GM21526 (cell line): ENCODE data around the gene MTCL1.

Source experiments
- ATAC-seq: cut with Tn5 transposase; IDR thresholded peaks from one replicate; pipeline ENCODE4 v1.9.1; 2021; ENCODE audit warnings: moderate library complexity; ENCODE audit not compliant: unreplicated experiment, low FRiP score

The MTCL1 gene

DNA sequence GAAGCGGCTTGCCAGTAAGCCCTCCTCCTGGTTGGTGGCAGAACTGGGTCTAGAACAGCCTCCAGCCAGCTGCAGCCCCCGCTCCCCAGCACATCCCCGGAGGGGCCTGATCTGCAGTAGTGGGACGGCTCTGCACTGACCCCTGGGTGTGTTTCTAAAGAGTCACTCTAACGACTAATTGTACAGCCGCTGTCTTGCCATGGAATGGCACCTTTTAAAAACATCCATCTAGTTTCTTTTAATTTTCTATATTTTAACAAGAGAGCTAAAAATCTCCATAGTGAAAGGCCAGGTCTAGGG lies 82.0 kb downstream of the MTCL1 start:
- ATAC-seq, result no peak

DNA sequence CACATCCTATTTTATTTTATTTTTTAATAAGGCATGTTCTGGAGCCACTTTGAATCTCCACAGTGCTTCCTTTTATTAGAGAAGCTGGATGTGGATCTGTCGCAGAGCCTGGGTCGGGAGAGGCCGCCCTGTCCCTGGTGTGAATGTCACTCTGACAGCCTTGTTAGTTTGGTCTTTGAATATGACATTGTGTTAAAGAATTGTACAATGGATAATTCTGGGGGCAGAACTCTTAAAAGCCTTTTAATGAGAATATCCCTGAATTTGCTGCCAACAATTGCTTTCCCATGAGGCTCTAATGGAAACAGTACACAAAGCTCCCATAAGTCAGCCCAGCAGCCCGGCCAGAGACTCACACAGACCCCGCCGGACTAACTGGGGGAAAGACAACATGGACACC lies 82.4 kb downstream of the MTCL1 start:
- no peak for ATAC-seq

DNA sequence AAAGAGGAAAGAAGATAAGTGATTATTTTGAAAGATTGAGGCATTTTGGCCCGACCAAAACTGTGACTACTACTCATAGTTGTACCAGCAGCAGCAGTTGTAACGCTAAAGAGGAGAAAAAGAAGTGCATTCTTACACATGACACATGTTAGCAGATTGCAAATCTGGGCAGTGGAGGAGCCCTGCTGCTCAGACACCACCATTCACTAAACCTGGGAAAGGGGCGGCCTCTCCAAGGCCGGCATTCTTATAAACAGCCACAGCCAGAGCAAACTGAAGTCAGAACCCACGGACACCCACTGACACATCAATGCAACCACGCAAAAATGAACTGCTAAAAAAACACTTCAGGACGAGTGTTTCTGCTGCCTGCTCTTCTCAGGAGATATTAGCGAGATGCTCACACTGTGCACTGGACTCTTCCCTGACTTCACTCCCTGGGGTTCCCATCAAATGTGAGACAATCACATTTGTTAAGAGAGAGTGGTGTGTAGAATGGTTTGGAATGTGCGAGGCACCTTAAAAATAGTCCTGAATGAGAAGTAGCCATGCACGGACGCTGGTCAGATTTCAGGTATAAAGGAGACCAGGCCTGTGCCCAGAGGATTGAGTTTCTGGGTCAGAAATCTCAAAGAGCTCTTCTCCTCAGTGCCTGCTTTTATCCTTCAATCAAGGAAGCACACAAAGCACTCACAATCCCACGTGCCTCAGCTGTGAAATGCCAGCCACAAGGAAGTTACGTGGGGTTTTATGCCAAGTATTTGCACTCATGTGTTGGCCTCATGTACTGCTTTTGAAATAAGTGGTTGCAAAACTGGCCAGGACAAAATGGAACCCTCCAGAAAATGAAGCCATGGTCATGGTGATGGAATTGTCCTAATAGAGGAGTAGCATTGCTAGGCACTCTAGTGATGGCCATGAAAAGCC lies 83.4 kb downstream of the MTCL1 start:
- ATAC-seq, result no peak

DNA sequence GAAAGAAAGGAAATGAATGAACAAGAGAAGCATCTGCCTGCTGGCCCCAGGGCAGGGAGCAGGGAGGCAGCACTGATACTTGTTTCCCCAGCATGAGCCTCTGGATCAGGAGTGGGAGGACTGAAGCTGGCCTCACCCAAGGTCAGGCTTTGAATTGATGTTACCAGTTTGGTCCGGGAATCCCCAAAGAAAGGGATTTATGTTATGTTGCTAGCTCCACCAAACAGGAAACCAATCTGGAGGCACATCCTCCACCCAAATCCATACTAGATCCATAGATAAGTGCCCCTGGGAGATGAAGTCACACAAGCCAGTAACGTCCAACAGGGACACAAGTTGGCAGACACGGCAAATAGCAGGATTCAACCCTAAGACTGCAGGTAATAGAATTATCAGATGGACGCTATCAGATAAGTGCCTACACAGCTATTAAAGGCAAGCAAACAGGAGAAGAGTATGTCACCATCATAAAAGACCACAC lies 85.9 kb downstream of the MTCL1 start:
- no peak for ATAC-seq

DNA sequence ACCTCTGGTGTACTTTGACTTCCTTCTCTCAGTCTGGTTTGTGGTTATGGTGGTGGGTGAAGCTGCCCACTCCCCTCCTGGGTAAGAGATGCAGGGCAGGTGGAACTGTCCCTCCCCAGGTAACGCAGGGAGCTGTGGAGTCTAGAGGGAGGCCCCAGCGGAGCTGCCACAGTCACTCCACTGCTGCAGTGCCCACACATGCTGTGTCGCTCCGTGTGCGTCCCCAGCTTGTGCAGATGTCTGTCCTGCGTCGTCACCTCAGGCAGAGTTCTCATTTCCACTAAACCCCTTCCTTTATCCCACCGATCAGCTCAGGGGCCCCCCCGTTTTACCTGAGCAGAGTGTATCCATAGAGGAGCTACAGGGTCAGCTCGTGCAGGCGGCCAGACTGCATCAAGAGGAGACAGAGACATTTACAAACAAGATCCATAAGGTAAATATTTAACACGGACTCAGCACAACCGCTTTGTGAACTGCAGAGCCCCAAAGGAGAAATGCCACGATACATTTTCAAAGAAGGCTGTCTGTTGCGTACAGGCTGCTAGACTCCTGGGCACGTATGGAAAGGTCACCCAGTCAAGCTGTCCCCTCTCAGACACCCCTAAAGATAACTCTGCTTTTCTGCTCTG lies 87.4 kb downstream of the MTCL1 start:
- ATAC-seq, result no peak

DNA sequence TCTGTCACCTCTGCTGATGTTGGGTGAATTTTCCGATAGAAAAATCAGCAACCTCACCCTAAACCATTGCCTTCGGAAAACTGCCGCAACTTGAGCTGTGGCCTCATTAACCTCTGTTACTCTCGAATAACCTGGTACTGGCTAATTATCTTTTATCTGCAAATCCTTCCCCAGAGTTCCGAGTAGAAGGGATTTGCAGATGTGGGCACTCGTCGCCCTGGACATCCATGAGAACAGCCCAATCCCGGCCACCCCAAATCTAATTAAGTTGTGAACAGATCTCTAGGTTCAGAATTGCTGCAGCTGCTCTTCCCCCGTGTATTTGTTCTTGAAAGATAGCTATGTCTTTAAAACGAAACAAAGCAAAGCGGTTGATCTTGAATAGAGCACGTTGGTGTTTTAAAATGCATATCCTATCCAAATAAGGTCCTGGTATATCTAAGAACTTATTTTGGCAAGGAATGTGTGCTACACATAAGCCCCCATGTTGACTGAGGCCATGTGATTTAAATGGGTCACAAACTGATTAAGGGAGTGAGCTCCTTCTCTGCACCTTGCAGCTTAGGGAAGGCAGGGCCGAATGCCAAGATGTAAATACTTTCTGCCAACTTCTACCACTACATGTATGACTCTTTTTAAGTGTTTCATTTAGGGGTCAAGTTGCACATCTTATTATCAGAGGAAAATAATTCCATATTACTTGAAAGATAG lies 88.2 kb downstream of the MTCL1 start:
- ATAC-seq, result no peak

DNA sequence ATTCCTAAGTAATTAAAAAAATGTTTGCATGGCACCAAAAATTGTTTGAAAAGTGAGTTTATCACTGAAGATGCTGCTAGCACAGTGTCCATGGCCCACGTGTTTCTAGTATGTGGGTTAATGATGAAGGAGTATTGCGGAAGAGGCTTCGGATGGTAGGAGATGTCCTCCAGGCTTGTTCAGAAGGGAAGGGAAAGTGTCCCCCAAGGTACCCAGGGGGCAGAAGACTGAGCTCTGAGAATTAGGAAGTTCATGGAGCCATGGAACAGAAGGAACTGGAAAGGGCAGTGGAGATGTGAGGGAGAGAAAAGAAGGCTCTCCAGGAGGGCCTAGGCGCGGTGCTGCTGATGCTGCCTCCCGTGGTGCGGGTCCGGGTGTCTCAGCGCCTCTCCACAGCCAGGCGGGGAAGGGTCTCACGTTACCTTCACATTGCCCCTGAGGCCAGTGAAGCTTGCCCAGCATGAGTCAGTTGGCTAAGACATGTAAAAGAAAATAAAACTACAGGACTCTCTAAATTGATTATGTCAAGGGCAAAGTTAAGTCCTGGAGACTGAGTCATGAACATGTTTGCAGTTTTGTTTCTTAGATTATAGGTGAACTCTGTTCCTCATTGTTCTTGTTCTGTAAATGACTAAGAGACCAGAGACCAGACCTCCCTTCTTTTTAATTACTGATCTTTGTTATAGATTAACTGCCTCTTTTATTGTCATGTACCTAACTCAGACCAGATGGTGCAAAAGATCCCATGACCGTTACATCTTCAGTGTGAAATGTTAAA lies 89.0 kb downstream of the MTCL1 start:
- ATAC-seq, result no peak

DNA sequence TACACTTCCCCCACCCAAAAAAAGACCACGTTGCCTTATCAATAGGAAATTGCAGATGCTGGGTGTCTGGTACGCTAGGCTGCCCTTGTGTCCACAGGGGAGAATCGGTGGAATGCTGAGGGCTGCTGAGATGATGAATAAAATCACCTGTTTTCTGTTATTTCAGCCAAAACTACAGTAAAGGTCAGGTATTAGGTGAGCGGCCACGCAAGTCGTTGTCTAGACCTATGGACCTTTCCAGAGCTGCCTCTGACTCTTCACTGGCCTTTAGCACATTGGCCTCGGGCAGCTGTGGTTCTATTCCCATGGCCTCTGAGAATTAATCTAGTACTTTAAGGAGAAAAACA lies 89.6 kb downstream of the MTCL1 start:
- no peak for ATAC-seq

DNA sequence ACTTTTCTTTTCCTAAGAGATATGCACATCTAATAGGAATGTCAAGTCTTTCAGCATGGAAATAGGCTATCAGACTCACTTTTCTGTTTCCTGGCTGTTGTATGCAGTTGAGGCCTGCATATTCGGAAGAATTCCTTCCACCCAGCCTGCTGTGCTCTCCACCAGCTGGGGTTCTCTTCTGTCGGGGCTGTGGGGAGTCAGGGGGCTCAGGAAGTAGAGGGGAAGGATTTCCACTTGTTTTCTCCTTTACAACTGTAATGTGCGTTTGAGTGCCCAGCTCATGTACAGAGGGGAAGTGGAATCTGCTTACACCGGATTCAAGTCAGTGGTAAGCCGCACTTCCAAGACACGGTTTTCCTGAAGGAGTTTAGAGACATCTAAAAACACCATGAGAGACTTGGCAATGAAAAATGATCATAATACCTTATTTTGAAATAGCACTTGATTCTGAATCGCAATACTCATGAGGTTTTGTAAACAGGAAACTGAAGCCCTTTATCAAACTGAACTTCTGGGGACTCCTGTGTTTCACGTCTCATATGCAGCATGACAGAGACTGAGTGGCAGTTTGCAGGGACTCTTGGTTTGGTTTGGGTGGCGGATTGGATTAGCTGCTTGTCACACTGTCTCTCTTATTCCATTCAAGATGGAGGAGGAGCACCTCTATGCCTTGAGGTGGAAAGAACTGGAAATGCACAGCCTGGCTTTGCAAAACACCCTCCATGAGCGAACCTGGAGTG lies 90.4 kb downstream of the MTCL1 start:
- no peak for ATAC-seq

DNA sequence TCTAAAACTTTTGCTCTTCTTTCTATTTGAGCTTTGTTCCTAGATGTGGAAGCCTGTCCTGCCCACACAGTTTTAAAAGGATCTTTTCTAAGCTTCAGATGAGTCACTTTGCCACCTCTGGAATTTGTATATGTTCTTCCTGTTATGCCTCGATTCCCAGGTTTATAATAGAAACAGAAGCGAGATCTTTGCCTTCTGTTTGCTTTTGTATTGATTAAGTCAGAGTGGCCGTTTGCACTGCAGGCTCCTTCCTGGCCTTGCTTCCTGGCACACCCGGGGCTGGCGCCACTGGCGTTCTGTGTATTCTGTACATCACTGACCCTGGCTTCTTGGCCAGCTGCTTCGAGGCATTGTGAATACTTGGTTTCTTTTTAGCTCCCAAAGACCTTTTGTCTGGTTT lies 91.8 kb downstream of the MTCL1 start:
- ATAC-seq, result no peak

DNA sequence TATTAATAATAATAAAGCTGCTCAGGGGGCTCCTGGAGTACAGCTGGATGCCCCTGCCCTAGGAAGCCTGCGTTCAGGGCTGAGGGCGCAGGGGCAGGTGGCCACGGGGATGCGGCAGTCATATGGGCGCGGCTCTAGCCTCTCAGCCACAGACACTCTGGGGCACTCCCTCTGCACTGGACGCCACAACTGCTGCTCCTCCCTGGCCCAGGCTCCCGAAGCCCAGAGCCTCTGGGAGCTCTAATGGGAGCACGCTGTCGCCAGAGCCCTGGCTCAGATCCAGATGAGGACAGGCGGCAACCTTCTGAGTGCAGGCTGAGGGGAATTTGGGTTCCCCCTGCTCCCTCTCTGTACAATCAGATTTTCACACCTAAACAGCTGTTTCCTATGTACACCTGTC lies 93.6 kb downstream of the MTCL1 start:
- ATAC-seq, result no peak

DNA sequence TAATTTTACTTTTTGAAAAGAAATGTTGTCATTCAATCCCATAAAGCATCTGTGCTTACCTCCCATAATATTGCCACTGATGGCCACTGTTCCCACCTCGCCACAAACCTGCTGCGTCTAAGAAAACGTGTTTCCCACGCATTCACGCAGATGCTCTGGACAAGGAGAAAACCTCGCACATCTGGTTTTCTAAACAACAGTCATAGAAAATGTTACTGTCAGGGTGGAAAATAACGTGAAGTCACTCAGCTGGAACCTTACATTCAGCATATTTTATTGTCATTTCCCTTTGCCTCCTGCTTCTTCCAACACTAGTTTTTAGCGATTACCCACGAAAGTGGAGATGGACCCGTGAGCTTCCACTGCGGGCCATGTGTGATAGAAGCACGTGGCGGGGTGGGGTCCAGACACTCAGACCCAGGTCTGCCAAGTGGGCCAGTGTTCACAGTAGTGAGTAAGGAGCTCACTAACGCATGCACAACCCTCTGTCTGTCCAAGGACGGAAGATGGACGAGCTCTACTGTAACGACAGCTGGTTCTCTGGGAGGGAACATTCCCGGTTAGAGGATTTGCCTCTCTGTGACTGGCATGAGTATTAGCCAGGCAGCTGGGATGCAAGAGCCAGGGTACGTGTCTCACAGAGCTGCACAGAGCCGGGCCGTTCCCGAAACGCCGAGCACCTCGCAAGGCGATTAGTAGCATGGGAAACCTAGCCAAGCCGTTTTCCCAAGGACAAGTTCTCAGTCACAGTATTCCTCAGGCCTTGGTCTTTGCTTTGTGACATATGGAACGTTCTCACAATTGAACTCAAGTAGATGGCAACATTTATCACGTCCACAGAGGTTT lies 94.5 kb downstream of the MTCL1 start:
- ATAC-seq, result no peak

DNA sequence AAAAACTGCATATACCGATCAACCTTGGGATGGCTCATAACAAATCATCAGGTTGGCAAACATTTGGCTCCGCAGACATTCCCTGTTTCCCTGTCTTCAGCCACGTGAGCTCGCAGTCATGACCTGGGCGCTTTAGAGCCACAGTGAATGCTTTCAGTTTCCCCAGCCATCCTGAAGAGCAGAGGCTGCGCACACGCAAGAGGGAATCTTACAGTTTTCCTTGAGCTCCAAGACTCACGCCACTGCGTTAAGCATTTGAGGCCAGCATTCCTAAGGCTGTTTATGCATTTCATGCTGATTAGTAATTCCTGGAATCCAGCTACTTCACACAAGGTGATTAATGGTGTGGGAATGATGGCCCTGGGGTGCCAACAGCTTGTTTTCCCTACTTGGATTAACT lies 95.1 kb downstream of the MTCL1 start:
- no peak for ATAC-seq

DNA sequence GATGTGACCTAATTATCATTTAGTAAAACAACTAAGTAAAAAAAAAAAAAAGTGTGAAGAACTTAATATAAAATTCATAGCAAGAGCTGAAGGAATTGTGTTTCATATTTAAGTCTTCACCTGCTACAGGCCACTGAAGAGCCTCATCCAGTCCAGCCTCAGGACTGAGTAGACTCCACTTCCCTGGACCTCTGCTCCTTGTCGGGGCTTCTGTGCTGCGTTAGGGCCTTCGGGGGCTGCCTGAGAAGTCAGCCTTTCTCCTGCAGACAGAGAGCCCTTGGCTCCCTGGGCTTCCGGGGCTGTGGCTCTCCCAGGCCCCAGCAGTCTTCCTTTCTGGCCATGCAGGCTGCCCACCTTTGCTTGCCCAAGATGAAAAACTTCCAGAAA lies 95.5 kb downstream of the MTCL1 start:
- no peak for ATAC-seq

DNA sequence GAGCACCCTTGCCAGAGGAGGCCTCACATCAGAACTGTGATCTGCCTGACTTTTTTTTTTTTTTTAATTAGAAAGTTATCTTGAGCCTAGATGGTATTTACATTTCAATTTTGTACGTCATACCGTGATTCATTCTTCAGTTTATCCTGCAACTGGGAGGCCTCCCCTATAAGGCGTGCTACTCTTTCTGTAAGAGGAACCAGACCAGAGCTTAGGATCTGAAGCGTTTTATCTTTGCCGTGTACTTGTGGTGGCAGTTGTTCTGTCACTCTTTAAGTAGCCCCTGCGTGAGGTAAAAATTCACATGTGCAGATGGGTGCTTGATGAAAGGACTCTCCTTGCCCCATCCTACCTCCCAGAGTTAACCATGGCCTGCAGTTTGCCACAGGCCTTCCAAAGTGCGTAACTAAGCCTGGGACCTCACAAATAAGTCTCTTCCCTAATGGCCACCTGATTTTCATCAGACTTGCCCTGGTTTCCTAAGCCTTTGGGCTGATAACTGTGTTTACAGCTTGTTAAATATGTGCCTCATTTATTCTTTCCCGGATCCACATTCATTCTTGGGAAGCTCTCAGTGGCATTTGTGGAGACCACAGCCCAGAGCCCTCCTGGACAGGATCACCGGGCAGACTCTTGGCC lies 96.0 kb downstream of the MTCL1 start:
- ATAC-seq, result no peak

DNA sequence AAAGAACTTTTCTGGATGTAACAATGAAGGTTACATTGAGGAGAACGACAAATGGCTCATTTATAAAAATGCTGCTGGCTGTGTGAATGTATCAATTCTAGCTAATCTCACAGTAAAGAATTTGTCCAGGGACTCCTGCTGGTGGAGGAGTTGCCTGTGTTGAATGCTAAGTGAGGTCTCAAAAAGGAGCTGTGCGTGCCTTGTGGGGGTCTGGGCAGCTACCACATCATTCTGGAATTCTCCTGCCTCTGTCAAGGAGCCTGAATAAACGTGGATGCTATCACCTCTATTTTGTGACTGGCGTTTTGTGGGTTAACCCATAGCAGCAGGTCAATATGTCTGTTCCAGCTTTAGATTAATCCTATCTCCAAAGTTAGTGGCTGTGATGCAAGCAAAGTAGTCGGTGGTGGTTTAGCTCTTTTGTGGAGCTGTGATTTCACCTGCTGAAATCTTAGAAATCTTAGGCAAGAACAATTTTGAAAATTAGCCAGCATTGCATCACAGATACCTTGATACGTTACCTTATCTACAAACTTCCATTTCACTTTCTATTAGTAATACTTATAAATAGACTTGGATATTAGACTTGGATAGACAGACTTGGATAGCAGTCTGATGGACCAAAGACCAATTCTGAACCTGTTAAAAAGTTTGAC lies 96.8 kb downstream of the MTCL1 start:
- ATAC-seq, result no peak

DNA sequence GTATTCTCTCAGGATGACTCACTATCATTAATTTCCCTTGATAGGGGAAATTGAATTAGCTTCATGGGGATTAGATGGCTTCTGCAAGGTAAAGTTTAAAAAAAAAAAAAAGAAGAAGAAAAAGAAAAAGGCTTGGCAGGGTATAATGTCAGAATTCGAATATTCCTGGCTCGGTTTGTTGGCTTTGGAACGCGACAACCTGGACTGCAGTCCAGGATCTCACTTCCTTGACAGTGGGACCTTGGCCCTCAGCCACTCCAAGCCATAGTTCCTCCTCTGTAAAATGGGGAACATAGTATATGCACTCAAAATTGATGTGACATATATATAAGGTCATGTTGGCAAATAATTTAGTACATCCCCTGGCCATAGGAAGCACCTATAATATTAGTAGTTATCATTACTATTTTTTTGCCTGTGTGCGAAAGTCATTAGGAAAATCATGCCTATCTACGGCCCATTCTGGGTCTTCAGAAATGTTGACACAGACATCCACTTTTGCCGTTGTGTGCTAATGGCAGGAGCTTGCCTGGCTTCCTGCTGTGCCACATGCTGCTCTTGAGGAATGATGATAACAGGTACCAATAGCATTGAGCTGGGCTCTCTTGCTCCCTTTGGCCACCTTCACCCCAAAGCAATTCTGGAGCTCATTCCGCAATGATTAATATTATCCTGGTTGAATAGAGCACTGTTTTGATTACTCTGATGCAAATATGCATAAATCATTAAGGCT lies 97.9 kb downstream of the MTCL1 start:
- no peak for ATAC-seq

DNA sequence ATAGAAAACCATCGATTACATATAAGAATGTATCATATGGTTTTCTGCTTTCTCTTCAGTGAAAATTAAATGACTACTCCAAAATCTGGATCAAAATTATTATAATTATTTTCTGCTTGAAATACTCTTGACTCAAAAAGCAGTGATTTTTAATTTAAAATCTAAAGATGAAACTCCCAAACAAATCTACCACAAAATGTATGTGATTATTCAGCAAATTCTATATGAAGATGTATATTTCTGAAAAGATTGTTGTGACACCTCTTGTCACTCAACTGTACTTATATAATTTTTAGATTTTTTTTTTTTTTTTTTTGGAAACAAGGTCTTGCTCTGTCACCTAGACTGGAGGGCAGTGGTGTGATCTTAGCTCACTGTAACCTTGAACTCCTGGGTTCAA lies 98.6 kb downstream of the MTCL1 start:
- no peak for ATAC-seq
